Activated gamma-delta T cell treated with Interleukin-2 at 50 U/mL for 16 hours (primary cell): ENCODE measurements around the gene MRPL36.

ENCODE experiments used
- DNase-seq: peaks from one replicate; pipeline ENCODE4 v3.0.0-alpha.2; 2020

MRPL36 gene

GRCh38 chr5:1762883-1763547 lies 36.6 kb downstream of the MRPL36 start:
- DNase-seq = no peak

GRCh38 chr5:1762121-1762882 lies 37.3 kb downstream of the MRPL36 start:
- DNase-seq = no peak

- no peak for DNase-seq
Observed at GRCh38 chr5:1761453-1761755, 38.2 kb downstream of the MRPL36 start.

GRCh38 chr5:1760656-1761452 lies 38.8 kb downstream of the MRPL36 start:
- DNase-seq = no peak

- no peak for DNase-seq
Observed at GRCh38 chr5:1760231-1760630, 39.4 kb downstream of the MRPL36 start.

- DNase-seq = no peak
Observed at GRCh38 chr5:1759378-1759970, 40.2 kb downstream of the MRPL36 start.

GRCh38 chr5:1758574-1758973 lies 41.1 kb downstream of the MRPL36 start:
- no peak for DNase-seq

GRCh38 chr5:1757511-1757910 lies 42.1 kb downstream of the MRPL36 start:
- no peak for DNase-seq

GRCh38 chr5:1756481-1756880 lies 43.2 kb downstream of the MRPL36 start:
- DNase-seq = no peak

- no peak for DNase-seq
Observed at GRCh38 chr5:1755321-1755949, 44.2 kb downstream of the MRPL36 start.

- no peak for DNase-seq
Observed at GRCh38 chr5:1754531-1755220, 45.0 kb downstream of the MRPL36 start.

- no peak for DNase-seq
Observed at GRCh38 chr5:1753490-1753889, 46.1 kb downstream of the MRPL36 start.

- no peak for DNase-seq
Observed at GRCh38 chr5:1752881-1753280, 46.8 kb downstream of the MRPL36 start.

- DNase-seq = no peak
Observed at GRCh38 chr5:1751864-1752822, 47.5 kb downstream of the MRPL36 start.

- no peak for DNase-seq
Observed at GRCh38 chr5:1751026-1751863, 48.4 kb downstream of the MRPL36 start.

GRCh38 chr5:1750469-1750868 lies 49.2 kb downstream of the MRPL36 start:
- no peak for DNase-seq

GRCh38 chr5:1749346-1750124 lies 50.1 kb downstream of the MRPL36 start:
- no peak for DNase-seq

- no peak for DNase-seq
Observed at GRCh38 chr5:1748845-1749244, 50.8 kb downstream of the MRPL36 start.
